ENCODE results near the gene GAK.

DNA sequence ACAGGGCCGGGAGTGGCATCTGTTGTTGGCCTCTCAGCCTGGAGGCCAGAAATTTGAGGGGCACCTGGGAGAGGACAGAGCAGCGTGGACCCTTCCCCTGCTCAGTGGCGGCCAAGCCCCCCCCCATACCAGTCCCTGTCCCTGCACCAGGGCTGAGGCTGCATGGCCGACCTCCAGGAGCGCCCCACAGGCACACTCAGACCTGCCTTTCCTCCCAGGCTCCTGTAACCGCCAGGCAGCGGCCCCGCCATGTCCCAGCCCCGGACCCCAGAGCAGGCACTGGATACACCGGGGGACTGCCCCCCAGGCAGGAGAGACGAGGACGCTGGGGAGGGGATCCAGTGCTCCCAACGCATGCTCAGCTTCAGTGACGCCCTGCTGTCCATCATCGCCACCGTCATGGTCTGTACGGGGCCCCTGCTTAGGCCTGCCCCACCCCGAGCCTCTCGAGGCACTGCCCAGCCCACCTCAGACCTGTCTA is 15.4 kb upstream of the GAK start:
- TF ChIP-seq, protein P1, sequence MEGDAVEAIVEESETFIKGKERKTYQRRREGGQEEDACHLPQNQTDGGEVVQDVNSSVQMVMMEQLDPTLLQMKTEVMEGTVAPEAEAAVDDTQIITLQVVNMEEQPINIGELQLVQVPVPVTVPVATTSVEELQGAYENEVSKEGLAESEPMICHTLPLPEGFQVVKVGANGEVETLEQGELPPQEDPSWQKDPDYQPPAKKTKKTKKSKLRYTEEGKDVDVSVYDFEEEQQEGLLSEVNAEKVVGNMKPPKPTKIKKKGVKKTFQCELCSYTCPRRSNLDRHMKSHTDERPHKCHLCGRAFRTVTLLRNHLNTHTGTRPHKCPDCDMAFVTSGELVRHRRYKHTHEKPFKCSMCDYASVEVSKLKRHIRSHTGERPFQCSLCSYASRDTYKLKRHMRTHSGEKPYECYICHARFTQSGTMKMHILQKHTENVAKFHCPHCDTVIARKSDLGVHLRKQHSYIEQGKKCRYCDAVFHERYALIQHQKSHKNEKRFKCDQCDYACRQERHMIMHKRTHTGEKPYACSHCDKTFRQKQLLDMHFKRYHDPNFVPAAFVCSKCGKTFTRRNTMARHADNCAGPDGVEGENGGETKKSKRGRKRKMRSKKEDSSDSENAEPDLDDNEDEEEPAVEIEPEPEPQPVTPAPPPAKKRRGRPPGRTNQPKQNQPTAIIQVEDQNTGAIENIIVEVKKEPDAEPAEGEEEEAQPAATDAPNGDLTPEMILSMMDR (IDR thresholded peaks at IDR 0.05), result no peak
- TF ChIP-seq POLR2A (IDR thresholded peaks at IDR 0.05), result no peak

Data from vagina (tissue), 2 donors.